Fibroblast of skin of left quadriceps (primary cell): ENCODE results near the gene CASK.

ENCODE experiments used
- DNase-seq, 2 experiments: peaks; one replicate each; pipeline ENCODE4 v3.0.0-alpha.2; 2013; ENCODE audit warnings: low read depth in 2 of 2

Gene CASK

DNA sequence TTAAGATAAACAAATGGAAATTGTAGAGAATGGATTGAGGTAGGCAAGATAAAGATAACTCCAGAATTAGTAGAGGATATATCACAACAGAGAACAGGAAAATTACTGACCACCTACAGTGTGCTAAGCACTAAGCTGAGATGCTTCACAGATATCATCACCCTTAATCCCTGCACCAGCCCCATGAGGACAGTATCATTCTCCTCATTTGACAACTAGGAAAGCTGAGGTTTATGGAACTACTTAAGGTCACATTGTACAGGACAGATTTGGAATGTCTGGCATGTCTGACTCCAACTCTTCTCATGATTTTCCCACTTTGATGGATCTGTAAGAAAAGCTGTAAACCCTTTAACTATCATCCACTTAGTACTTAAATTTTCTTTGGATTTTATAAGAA is 95.5 kb downstream of the CASK start:
- peak; percentile 53 for DNase-seq

DNA sequence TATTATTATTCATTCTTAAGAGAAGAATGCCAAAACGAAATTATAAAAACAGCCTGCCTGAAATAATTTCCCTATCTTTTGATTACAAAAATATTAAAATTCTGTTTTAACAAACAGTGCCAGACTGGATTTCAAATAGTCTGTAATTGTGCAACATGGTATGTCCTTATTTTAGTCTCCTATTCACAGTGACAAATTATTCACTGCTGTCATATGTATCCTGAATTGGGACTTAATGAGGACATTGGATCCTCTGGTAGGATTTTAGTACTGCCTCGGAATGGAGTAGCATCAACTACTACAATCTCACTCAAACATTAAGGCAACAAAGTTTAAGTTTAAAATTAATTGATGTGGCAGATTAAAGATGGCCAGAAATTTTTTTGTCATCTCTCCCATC is 97.6 kb downstream of the CASK start:
- no peak for DNase-seq

DNA sequence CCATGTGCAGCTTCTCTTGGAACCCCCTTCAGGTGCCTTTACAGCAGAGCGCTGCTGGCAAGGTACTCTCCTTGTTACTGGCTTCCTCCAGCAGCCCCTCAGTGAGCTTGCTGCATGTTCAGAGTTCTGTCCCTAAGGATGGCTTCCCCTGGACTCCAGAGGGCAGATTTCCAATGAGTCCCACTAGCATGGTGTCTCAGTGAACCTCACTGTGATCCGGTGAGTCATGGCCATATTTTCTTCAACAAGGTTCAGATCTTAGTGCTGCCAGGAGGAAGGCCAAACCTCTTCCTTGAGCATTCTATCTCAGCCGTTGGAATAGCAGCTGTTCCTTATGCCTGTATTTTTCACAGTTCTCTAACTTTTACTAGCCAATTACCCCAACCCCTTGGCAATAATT is 98.8 kb downstream of the CASK start:
- DNase-seq = peak in 1 of 2 experiments; percentile 23

DNA sequence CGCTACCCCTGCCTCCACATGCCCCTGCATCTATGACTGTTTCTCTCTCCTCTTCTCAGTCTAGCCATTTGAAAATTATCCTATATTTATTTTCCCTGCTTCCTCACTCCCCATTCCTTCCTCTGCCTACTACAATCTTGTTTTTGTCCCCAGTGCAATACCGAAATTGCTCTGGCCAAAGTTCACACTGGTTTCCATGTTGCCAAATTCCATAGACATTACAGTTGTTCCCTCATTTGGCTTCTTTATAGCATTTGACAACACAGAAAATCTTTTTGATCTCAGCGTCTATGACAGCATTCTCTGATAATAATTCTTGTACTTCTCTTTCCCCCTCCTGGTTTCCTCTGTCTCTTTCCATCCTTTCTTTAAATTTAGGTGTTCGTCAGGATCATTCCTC is 100.0 kb downstream of the CASK start:
- DNase-seq = no peak

DNA sequence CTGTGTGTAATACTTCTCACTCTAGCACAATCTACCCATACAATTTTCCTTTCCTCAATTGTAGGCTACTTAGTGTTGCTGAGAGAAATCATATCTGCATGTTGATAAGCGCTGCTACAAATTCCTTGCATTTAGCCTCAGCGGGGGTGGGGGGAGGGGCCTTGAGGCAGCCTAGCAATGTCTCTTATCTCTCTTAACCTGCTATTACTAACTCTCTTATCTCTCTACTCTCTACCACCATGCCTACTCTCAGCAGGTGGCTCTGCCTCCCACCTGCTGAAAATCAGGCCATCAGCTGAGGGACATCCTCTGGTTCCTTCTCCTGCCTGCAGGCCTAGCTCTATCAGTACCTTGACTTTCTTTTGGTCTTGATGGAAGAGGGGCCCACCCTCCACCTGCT is 100.5 kb downstream of the CASK start:
- DNase-seq = no peak

DNA sequence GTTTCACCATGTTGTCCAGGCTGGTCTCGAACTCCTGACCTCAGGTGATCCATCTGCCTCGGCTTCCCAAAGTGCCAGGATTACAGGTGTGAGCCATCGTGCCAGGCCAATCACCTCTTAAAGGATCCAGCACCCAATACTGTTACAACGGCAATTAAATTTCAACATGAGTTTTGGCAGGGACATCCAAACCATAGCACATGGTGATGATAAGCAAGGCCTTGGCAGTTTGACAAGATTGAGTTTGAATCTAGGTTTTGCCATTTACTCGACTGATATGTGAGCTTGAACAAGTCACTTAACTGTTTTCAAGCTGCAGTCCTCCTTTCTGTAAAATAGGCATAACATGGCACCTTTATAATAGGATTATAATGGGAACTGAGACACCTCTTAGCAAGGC is 115.3 kb downstream of the CASK start:
- no peak for DNase-seq

DNA sequence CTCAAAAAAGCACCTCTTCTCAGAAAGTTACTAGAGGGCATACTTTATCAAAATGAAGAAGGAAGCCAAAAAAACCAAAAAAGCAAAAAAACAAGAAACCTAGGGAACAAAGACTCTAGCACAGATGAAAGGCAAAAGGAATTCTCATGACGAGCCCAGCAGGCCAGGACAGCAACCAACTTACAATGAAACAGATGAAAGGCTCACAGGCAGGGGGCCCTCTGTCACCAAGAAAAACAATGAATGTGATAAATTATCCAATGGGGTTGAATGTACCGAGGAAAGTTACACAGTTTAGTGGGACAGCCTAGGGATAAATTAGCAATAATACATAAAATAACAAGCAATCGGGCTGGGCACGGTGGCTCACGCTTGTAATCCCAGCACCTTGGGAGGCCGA is 120.4 kb downstream of the CASK start:
- no peak for DNase-seq

DNA sequence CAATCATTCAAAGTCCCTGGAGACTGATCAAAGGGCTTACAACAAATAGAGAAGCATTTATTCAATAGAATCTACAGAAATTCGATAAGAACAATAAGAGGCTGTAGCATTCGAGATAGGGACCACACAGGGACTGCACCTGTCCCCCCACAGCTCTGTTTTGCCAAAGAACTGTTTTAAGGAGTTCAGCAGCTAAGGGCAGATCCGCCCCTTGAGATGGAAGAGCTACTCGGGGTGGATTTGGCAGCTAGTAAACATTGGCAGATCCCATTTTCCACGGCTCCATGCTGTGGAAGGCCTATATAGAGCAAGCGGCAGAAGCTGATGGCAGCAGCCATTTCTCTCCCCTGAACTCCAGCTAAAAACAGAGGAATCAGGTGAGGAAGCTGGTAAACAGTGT is 123.7 kb downstream of the CASK start:
- no peak for DNase-seq

DNA sequence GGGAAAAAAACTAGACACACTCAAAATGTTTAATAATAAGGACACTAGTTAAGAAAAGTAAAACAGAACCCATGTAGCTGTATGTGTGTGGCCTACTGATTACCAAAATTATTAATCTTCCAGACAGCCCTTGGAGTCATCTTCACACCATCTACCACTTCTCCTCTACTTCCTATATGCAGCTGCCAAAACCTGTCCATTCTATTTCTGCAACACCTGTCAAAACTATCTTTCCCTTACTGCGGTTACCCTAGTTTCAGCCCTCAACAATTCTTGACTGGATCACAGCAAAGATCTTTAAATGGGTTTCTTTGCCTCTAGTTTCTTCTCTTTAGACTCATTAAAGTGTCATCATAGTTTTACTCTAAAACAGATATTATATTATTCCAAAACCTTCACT is 126.8 kb downstream of the CASK start:
- DNase-seq = no peak

DNA sequence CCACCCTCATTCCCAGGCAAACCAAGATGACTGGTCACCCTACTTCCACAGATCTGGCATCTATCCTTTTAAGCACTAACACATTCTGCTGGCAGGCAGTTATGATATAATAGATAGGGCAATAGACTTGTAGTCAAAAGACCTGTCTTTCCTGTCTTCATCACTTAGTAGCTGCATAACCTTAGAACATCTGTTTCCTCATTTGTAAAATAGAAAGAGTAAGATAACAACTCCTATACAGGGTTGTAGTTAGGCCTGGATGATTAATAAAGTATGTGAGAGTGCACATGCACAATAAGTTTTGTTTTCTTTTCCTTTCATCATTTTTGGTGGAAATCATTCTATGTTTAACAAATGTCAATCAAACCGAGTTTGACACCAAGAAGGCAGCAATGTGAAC is 127.3 kb downstream of the CASK start:
- no peak for DNase-seq

DNA sequence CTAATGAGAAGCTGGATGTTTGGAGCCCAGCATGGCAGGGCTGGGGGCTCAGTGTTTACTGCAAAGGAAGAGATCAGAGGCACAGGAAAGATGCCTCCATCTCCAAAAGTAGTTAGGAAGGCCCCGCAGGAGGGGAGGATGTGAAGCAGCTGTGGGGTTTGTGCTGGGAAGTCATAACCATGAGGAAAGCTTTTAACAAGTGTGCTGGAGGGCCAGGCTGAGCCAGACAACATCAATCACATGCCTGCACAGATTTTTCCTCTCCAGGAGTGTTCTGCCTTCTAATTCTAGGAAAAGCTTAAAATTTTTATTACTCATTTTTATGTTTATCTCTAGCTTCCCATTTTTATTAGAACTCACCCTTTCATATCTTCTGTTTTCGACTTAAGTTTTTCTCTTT is 134.0 kb downstream of the CASK start:
- no peak for DNase-seq

DNA sequence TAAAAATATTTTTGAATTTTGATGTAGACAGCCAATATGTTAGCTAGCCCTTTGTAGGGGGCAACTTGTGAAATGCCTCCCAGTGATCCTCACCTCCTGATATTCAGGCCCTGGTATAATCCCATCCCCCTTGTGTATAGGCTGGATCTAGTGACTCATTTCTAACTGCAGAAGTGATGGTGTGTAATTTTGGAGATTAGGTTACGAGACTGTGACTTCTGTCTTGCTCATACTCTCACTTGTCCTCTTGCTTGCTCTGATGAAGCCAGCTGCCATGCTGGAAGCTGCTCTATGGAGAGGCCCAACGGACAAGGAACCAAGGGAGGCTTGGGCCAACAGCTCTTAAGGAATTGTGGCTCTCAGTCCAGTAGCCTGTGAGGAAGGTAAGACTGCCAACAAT is 137.7 kb downstream of the CASK start:
- DNase-seq = no peak

DNA sequence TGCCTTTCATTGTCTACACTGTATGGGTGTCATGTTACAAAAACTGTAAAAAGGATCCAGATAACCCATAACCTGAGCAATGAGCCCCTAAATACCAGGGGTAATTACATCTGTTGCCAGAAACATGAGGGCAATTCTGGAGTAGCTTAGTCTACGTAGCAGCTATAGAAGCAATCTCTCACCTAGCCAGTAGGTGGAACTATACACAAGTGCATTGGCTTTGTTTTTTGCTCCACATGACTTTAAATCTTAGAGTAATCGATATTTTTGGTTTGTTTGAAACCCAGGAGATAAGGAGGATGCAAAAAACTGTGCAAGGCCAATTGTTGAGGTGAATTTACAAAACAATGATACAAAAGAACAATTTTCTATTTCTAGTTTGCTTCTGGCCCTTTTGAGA is 141.9 kb downstream of the CASK start:
- no peak for DNase-seq

DNA sequence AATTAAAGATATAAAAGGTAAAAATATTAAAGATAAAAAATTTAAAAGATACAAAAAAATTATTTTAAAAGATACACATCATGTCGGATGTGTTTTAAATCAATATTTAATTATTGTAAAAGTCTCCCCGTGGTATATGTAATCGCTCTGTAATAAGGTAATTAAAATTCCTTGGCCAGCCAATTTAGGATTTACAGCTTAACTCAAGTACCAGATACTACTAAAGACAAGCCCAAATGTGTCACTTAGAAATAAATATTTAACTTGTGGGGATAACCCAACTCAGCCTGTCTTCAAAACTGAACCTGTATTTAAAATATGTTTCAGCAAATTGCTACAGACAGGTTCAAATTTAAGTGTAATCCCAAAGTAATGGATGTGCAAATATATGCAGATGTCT is 143.4 kb downstream of the CASK start:
- no peak for DNase-seq

DNA sequence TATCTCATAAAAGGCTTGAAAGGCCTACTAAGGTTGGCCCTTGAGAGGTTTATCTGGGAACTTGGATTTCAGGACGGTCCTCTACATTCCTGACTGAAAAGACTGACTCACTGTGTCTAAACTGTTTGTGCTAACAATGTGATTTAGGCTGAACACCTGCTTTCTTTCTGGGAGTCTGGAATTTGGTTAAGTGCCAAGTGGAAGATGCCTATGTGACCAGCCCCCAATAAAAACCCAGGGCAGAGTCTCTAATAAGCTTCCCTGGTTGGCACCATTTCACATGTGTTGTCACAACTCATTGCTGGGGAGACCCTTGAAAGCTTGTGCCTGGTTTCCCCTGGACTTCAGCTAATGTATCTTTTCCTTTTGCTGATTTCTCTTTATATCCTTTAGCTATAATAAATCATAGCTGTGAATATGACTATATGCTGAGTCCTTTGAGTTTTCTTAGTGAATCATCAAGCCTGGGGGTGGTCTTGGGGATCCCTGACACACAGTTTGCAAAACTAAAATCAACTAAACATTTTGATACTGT is 144.3 kb downstream of the CASK start:
- DNase-seq = peak in 1 of 2 experiments; percentile 22

DNA sequence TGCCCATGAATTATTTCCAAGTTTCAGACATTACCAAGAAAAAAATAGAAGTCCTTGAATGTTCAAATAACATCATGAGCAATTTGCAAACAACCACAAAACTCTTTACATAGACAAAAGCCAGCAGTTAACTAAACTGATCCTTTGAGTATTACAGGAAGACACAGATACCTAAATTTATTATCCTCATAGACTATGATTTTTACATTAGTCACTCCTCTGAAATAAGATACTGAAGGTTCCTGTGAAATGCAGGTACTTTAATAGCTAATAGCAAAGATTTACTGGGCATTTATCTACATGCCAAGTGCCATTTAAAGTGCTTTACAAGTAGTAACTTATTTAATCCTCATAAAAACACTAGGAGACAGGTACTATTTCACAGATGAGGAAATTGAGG is 161.7 kb downstream of the CASK start:
- no peak for DNase-seq

DNA sequence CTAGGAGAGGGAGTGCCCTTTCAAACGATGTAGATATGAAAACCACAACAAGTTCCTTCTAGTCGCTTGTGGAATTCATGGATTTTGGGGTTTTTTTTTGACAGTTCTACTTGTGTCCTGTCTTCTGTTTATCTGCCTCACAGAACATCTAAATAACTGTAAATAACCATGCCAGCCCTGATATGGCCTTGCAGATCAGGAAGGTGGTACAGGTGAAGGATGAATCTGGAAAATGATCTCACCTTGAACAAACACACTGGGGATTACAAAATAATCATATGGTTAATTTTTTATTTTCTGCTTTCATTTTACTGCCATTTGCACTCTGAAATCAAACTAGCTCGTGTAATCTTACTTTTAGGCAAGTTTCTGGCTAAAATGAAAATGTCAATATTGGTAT is 162.2 kb downstream of the CASK start:
- no peak for DNase-seq

DNA sequence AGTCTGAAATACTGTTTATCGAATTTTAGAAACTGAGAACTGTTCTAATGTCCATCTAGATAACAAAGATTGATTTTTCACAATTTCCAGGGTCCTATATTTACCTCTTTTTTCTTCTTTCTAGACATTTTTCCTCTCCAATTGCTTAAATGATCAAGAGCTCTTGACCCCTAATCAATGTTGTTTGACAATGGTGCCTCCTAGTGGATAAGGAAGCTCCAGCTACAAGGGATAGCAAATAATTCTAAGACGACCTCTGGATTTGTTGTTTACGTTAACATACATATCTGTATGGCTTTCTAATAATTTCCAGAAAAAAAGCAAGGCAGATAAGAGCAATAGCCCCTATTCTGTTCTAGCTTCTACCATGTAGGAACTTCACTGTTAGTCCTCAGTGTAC is 163.5 kb downstream of the CASK start:
- DNase-seq = peak in 1 of 2 experiments; percentile 9

DNA sequence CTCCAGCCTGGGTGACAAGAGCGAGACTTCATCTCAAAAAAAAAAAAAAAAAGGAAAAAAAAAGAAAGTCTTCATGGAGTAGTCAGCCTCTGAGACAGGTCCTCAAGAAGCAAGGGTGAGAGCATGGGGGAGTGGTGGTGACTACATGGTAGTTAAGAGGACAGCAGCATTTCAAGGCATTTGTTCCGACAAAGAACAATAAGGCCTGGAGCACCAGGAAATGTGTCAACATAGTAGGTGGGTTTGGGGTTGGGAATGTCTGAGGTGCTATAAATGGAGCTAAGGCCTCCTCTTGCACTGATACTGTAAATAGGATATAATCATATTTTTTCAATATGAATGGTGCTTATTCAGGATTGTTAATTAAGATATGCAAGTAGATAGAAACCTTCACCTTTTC is 165.0 kb downstream of the CASK start:
- DNase-seq = no peak

DNA sequence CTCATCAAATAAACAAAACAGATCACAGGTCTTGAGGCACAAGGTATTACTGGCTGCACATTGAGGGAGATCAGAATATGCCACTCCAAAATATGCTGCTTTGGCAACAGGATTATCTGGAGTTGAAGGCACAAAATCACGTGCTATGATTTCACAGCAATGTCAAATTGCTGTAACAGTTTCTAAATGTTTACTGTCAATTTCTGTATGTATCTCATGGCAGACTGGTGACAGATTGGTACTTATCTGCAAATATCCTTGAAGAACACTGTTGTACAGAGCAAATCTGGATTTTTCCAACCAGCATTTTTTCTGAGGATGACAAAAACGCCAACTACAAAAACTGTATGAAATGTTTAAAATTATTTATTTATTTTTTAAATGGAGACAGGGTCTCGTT is 172.6 kb downstream of the CASK start:
- DNase-seq = no peak

DNA sequence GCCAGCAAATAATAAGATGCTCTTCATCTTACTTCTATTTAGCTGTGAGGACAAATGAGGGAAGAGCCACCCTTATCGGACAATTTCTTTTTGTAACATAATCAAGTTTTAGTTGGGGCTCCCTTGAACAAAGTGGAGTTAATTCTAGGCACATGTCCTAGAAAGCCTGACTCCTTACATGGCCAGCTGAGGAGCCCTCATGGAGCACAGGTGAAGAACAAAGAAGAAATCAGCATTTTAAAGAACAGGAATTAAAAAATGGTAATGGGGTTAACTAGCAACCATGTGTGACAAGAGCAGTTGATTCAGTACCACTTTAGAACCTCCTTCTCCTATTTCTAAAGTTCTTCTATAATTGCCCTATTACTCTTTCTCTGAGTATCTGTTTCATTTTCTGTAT is 183.5 kb downstream of the CASK start:
- DNase-seq = no peak

DNA sequence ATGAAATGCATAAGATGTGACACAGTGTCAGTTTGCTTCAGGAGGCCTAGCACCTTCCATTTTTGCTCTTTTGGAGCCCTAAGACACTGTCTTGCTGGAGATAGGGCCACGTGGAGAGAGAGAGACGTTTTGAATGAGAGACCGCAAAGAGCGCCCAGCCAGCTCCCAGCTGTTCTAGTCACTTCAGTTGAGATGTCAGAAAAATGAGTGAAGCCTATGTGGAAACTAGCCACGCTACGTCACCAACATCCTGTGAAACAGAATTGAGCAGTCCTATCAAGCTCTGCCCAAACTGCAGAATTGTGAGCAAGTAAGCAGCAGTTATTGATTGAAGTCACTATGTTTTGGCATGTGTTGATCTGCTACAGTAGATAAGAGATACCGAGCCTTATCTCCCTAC is 186.3 kb downstream of the CASK start:
- no peak for DNase-seq

DNA sequence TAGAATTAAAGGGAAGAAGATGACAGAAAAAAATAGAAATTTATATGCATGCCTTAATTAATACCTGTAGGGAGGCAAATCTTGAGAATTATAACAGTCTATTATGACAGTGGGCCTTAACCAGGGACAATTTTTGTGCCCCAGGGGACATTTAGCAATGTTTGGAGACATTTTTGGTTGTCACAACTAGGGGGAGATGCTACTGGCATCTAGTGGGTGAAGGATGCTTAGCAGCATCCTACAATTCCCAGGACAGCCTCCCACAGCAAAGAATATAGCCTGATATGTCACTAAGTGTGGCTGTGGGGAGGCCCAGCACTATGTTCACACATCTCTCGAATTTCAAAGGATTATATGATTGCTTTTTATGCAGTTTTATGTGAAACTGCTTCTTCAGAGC is 188.8 kb downstream of the CASK start:
- no peak for DNase-seq

DNA sequence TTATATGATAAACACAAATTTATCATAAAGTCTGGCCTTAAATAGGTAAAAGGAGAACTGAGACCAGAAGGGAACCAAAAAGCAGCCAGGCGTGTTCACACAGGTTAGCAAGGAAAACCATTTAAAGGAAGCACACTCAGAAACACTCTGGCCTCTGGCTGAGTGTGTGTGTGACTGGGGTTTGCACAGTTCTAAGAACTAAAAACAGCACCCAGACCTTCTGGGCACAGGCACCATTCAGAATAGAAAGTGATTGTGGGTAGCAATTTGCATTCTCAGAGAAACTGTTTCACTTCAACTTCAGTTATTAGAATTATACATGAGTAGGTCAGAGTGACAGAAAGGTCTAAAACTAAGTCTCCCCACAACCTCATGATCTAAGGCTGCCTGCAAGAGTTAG is 189.4 kb downstream of the CASK start:
- no peak for DNase-seq

DNA sequence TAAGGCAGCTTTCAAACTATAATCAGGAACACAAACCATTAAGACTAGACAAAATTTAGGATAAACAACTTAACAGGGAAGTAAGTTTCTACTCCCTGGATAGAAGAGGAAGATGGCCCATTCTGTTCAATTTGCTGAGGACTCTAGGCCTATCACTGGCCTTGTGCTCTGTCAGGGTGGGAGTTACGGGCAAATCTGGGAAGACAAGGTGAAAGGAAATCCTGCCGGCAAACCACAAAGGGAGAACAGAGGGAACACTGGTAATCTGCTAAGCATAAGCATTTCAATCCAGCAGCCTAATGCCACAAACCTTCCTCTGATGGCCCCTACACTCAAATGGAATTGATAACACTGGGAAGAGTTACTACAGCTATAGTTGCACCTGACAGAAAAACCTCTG is 191.1 kb downstream of the CASK start:
- DNase-seq = no peak
